ENCODE data around the gene ZNF746. TPM values are rescaled to one million over a fixed set of nuclear protein-coding genes. Genes with fewer than 3 reads are reported as not detected.

The ZNF746 gene
- 15.7 and 17.3 TPM in 2 replicates for total RNA-seq

DNA sequence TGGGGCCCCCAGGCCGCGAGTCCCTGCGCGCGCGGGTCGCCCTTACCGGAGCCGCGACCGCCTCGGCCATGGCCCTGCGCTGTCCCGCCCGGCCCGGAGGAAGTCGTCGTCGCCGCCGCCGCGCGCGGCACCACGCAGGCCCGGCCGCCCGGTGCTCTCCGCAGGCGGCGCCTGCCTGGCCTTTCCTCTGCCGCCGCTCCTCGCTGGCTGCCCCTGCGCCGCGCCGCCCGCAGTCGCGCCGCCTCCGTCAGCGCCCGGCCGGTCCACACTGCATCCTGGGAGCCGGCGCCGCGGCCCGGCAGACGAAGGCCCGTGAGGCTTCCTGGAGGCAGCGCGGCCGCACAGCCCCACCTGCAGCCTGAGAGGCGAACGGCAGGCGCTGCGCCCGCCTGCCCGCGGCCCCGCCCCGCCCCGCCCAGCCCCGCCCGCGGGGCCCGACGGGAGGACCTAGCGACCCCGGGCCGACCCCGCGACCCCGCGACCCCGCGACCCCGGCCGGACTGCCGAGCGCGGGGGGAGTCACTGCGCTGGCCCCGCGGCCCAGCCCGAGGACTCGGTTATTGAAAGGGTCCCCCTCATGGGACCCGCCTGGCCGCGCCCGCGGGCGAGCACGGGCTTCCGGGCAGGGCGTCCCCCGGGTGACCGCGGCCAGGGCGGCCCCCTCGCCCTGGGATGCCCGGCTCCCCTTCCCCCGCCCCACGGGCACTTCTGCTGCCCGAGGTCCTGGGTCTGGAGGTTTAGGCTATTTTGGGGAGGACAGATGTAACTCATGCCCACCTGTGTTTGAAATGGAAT lies at the start of gene ZNF746:
ZNF746 (minus strand) TSS at position 343 of the 795 bp plus-strand sequence; CDS start at position 70, 273 bp downstream.

DNA sequence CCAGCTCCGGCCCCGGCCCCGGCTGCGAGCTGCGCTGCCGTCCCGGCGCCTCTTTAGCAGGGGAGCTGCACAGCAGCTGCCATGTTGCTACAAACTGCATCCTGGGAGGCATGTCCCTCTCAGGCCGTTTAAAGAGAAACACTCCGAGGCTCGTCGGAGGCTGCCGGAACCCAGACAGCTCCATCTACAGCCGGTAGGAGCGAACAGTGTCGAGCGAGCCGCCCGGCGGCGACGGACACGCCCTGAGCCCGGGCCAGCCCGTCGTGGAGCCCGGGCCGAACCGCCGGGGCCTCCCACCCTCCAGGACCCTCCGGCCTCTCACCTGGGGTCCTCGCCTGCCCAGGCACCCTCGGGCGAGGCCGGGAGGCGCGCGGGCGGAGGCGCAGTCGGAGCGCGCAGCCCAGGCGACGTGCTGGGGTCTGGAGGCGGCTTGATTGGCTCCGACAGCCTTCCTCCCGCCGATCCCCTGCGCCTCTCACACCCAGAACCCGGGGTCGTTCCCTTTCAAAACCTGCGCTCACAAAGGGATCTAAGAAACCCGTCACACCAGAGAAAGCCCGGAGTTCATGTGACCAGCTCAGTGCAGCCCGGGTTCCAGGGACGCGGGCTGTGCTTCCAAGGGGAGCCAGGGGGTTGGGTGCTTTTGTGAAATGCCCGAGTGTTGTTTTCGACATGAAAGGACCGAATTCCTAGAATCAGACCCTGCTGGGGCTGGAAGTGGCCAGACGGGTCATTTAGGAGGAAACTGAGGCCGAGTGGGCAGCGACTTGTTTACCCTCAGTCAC lies 36.9 kb downstream of the ZNF746 start, which contains the start of gene ZNF777:
ZNF777 (minus strand) TSS at position 570 of the 785 bp plus-strand sequence. CDS start 5,040 bp downstream, outside the sequence.

Other genes starting within 250 kb of the ZNF746 start
- gene ZNF783, start 235.6 kb downstream of the ZNF746 start, total RNA-seq, result 4.8 and 5.6 TPM in 2 replicates
- 2.5 and 3.3 TPM in 2 replicates for gene ZNF777, start 36.7 kb downstream of the ZNF746 start, total RNA-seq

Measured in dermis lymphatic vessel endothelial cell (primary cell).